Measurements from ENCODE around the gene RNF213.

The RNF213 gene

DNA sequence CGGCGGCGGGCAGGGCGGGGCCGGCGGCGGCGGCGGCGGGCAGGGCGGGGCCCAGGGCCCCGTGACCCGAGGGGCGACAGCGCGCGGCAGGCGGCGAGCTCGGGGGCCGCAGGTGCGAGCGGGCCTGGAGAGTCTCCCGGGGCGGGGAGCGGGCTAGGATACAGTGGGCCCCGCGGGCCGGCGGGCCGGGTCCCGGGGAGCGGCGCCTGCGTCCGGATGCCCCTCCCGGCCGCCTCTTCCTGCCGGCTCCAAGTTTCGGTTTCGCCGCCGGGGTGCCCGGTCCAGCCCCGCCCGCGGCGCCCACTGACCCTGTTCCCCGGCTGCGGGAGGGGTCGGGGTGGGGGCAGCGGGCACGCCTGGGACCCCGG lies at the start of gene RNF213:
Gene RNF213, plus strand, starts transcription at position 62 of the 368 bp plus-strand sequence. CDS start 2,830 bp downstream, outside the sequence.
- peak; percentile 77 for DNase-seq (ENCODE audit: low spot score)

DNA sequence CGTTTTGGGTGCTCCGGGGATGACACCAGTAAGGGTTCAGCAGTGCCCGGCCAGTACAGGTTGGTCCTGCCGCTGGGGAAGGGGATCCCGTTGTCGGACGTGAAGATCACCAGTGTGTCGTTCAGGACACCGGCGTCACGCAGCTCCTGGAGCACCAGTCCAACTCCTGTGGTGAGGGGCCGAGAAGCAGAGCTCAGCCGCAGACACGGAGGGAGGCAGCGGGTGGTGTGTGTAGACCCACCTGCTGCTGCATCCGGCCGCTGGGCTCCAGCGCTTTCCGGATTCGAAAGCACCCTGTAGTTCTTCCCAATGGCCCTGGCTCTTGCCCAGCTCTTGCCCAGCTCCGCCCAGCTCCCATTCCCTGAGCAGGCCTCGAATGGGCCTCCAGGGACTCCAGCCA lies 48.5 kb upstream of the RNF213 start:
- DNase-seq (ENCODE audit: low spot score) = no peak

DNA sequence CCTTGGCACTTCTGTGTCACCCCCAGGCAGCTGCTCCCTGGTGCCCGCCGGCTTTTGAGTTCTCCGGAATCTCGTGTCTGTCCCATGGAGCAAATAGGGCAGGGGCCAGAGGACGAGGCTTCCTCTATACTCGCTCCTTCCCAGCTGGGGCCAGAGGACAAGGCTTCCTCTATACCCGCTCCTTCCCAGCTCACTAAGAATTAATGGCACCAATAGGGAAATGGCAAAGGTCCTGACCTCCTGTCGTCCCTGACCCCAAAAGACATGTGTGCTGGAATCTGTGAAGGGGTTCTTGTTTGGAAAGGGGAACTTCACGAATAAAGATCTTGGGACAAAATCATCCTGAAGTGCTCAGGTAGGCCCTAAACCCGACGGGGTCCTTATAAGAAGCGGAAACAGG lies 48.1 kb upstream of the RNF213 start:
- DNase-seq (ENCODE audit: low spot score) = no peak

DNA sequence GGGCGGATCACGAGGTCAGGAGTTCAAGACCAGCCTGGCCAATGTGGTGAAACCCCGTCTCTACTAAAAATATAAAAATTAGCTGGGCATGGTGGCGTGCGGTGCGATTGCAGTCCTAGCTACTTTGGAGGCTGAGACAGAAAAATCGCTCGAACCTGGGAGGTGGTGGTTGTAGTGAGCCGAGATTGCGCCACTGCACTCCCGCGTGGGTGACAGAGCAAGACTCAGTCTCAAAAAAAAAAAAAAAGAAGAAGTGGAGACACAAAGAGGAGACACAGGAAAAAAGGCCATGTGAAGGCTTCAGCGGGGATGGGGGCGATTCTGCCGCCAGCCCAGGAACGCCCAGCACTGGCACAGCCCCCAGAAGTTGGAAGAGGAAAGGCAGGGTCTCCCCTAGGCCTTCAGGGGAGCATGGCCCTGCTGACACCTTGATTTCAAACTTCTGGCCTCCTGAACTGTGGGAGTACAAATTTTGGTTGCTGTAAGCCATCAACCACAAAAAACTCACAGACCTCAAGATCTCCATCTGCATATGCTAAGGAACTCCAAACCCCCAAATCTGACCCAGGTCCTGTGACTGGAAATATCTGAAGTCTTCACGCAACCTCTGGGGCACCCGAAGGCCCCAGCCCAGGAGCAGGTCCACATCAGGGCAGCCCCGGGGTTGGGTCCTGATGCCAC lies 47.5 kb upstream of the RNF213 start:
- no peak for DNase-seq (ENCODE audit: low spot score)

DNA sequence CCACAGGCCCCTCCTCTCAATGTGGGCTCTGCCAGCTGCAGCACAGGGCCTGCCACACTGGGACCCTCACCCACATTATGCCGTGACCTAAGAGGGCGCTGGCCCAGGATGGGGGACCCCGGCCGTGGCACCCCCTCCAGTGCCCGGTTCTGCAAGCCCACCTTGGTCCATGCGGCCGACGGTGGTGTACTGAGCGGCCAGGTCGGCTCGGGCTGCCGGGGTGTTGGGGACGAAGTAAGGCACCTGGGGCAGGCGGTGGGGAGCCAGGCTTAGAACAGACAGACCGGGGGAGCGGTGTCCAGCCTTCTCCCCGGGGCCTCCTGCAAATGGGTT lies 47.0 kb upstream of the RNF213 start:
- DNase-seq (ENCODE audit: low spot score) = no peak

DNA sequence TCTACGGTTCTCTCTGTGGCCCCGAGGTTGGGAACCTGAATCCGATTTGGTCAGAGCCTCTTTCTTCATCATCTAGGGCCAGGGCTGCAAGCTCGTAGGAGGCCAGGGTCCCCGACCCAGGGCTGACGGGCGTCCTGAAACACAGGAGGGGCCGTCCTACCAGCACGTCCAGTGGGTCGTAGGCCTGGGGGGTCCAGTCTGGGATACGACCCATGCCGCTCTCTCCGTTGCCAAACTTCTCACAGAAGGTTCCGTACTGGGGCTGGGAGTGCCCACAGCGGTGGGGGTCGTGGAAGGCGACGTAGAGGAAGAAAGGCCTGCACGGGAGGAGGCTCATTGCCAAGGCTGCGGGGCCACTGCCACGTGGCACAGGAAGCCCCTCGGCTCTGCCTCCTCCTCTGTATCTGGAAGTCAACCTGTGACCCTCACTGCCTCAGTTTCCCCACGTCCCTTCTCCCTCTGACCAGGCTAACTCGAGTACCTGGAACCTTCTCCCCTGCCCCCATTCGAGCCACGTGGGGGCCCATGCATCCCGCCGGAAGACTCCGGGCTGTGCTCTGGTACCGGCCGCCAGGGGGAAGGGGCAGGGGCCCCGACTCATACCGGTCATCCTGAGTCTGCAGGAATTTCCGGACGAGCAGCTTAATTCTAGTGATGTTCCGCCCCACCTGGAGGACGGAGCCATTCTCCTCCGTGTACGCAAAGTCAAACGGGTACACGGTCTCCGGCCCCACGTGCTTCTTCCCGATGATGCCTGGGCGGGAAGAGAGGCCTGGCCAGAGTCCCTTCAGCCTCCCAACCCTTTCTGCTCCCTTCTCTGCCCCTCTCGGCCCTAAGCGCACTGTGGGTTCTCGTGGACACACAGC lies 46.4 kb upstream of the RNF213 start:
- DNase-seq (ENCODE audit: low spot score) = no peak

DNA sequence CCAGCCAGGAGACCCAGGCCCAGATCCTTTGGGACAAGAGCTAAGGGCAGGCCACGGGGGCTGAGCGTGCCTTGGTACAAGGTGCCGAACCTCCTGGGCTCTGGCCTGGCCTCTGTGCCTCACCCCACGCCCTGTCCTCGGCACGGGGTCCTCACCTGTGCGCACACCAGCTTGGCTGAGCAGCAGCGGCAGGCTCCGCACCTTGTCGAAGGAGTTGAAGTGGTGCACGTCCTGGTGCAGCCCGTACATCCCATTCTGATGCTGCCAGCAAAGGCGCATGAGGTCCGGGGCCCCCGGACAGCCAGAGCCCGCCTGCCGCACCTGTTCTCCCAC lies 45.8 kb upstream of the RNF213 start:
- no peak for DNase-seq (ENCODE audit: low spot score)

DNA sequence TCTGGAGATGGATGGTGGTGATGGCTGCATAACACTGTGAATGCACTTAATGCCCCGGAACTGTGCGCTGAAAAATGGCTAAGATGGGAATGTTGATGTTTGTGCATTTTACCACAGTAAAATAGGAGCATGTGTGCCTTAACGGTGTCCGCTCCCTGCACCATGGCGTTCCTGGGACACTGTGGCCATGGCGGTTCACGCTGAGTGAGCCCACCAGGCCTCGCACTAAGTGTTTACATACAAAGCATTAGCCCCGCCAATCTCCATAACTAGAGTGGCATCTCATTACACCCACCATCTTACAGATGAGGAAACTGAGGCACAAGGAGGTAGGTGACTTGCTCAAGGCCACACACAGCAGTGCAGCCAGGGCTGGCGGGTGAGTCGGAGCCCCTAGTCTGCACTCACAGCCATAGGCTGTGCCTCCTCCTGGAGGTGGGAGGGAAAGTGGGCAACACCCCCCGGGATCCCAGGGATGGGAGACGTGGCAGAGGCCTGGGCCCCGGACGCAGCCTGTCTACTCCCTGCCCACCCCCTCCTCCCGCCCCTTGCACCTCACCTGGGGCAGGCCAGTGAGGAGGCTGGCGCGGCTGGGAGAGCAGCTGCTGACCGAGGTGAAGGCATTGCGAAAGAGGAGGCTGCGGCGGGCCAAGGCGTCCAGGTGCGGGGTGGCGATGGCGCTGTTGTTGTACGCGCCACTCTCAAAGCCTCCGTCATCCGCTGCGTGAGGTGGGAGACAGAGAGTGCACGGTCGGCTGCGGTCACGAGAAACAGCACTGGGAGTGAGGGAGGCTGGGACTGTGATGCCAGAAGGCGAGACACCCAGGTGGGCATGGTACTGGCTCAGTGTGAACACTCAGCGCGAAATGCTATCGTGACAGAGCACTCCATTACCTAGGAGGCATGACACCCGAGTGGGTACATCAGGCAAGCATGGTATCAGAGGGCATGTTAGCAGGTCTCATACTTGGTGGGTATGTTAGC lies 43.9 kb upstream of the RNF213 start:
- DNase-seq (ENCODE audit: low spot score) = no peak

DNA sequence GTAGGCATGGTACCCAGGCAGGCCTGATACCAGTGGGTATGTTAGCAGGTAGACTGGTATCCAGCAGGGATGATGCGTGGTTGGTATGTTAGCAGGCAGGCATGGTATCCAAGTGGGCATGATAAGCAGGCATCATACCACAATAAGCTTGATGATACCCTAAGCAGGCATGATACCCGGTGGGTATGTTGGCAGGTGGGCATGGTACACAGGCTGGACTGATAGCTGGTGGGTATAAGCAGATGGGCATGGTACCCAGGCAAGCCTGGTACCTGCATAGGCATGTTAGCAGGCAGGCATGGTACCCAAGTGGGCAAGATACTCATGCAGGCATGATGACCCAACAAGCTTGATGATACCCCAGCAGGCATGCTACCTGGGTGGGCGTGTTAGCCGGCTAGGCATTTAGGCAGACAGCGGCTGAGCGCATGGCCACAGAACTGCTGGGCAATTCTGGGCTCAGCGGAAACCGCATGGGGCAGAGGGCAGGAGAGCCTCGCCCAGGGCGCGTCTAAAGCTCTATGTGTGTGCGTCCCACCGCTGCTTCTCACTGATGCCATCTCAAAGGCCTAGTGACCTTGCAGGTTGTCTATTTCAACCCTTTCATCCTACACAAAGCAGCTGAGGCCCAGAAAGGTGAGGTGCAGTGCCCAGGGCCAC lies 42.8 kb upstream of the RNF213 start:
- no peak for DNase-seq (ENCODE audit: low spot score)

DNA sequence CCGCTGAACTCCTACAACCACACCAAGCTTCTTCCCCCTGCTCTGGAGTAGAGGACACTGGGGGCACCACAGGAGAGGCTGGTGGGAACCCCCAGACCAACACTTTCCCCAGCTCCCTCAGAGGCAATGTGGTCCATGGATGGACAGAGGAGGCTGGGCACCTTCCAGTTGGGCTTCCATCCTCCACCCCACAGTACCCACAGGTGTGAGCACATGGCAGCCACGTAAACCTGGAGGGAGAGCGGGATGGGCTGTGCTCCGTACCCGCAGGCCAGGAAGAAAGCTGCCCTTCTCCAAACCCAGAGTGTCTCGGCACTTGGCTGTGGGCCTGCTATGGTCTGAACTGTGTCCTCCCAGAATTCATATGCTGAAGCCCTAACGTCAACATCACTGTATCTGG lies 42.3 kb upstream of the RNF213 start:
- DNase-seq (ENCODE audit: low spot score) = no peak

DNA sequence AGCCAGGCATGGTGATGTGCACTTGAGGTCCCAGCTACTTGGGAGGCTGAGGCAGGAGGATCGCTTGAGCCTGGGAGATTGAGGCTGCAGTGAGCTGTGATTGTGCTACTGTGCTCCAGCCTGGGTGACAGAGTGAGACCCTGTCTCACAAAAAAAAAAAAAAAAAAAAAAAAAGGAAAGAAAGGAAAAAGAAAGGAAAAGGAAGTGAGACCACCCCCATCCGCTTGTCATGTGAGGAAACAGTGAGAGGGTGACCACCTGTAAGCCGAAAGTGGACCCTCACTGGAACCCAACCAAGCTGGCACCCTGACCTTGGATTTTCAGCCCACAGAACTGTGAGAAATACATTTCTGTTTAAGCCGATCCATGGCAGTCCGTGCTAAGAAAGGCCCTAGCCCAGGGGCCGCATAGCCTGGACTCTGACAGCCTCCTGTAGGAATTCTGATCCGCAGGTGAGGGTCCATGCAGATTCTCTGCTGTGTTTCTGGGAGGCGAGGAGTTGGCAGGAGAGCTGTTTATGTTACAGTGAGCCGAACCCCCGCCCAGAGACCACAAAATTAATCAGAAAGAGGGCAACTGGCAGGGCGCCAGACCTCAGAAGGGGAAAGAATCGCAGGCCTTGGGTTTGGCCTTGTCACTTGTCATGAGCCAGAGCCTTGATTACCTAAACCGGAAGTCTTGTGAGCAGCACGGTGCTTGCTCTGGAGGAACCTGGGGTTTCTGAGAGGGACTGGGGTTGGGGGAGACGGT lies 41.5 kb upstream of the RNF213 start:
- peak; percentile 79 for DNase-seq (ENCODE audit: low spot score)

DNA sequence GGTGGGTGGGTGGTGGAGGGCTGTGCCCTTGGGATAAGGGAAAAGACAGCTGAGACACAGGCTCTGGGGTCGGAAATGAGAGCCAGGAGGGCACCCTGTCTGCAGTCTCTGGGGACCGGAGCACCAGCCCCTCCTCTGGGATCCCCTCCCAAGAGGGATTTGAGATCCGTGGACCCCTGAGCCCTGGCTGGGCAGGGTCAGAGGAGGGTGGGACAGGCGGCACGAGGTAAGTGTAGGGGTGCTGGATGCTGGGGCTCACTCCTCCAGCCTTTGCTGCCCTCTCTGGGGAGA lies 40.9 kb upstream of the RNF213 start:
- DNase-seq (ENCODE audit: low spot score) = peak; percentile 26

DNA sequence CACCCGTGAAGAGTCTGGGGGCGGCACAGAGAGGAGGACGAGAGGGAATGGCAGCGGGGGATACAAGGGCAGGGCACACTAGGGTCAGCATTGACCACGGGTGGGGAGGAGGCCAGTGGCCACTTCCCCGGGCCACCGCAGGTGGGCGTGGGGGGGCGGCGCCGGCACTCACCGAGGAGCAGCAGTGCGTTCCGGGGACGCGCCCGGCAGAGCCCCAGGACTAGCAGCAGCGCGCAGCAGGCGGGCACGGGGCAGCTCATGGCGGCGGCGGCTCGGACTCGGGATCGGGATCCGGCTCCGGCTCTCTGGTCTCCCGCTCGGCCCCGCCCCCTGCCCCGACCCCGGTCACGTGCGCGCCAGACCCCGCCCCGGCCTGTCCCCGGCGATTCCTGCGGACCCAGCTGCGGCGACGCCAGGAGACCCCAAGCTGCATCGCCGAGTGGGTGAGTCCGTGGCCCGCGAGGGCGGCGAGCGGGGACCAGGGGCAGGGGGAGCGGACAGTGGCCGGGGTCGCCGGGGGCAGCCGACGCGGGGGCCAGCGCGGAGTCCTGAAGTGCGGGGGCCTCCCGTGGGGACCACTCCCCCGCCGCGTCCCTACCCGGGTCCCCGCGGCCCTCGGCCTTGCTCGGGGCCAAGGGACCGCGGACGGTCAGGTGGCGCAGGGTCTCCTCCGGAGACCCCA lies 40.5 kb upstream of the RNF213 start, which contains the start of the genes SGSH and SLC26A11:
Gene SGSH, minus strand, starts transcription at position 280 of the 682 bp plus-strand sequence. Its CDS starts 20 bp downstream, at position 260.
Gene SLC26A11, plus strand, starts transcription at position 374 of the 682 bp plus-strand sequence. CDS start 1,134 bp downstream, outside the sequence.
- peak; percentile 97 for DNase-seq (ENCODE audit: low spot score)

DNA sequence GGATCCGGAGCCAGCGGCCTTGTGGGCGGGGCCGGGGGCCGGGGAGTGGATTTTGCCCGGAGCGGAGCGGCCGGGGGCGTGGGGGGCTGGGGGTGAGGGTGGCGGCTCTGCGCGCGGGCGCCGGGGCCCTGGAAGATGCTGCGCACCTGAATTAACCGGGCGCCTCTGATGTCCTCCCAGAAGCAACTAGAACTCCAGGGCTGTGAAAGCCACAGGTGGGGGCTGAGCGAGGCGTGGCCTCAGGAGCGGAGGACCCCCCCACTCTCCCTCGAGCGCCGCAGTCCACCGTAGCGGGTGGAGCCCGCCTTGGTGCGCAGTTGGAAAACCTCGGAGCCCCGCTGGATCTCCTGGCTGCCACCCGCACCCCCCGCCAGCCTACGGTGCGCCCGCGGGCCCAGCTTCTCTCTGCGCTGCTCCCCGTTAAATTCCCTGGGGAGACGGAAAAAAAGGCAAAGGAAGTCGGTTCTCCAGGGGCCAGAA lies 39.9 kb upstream of the RNF213 start:
- DNase-seq (ENCODE audit: low spot score) = peak; percentile 51

DNA sequence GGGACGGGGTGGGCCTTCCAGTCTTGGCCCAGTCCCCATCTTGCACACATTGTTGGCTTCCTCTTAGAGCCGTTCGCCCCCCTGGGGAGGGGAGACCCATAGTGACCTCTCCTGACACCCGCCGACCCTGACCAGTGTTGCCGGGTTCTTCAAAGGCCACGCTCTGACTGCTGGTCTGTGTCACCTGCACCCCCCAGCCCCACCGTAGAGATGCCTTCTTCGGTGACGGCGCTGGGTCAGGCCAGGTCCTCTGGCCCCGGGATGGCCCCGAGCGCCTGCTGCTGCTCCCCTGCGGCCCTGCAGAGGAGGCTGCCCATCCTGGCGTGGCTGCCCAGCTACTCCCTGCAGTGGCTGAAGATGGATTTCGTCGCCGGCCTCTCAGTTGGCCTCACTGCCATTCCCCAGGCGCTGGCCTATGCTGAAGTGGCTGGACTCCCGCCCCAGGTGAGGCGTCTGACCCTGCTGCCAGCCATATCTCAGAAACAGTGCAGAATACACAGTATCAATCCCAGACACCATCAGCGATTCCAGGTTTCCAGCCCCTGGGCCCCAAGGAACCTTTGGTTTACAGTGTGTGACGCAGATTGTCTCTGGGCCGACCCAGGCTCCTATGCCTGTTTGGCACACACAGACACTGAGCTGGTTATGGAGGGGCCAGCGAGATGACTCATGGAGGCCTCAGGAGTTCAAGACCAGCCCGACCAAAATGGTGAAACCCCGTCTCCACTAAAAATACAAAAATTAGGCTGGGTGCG lies 39.1 kb upstream of the RNF213 start:
- DNase-seq (ENCODE audit: low spot score) = no peak

DNA sequence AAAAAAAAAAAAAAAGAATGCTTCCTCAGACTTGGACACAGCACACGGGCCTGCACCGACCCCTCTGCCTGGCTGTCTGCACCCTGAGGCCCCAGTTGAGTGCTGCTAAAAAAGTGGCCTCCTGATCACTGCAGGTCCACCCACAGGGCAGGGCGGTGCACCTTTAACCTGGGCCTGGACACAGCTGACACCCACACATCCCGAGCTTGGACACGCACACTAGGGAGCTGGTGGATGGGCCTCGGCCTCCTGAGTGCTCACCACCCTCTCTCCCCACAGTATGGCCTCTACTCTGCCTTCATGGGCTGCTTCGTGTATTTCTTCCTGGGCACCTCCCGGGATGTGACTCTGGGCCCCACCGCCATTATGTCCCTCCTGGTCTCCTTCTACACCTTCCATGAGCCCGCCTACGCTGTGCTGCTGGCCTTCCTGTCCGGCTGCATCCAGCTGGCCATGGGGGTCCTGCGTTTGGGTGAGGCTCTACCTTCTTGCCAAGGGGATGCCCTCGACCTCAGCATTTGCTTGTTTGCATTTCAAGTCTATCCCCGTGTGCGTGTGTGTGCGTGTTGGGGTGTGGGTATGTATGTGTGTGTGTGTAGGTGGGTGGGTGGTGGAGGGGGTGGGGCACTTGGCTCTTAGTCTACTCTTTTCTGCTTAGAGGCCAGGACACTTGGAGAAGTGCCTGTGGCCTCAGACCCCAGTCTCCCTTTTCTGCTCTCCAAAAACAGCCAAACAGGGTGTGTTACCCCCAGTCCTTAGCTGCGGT lies 38.1 kb upstream of the RNF213 start:
- DNase-seq (ENCODE audit: low spot score) = no peak

DNA sequence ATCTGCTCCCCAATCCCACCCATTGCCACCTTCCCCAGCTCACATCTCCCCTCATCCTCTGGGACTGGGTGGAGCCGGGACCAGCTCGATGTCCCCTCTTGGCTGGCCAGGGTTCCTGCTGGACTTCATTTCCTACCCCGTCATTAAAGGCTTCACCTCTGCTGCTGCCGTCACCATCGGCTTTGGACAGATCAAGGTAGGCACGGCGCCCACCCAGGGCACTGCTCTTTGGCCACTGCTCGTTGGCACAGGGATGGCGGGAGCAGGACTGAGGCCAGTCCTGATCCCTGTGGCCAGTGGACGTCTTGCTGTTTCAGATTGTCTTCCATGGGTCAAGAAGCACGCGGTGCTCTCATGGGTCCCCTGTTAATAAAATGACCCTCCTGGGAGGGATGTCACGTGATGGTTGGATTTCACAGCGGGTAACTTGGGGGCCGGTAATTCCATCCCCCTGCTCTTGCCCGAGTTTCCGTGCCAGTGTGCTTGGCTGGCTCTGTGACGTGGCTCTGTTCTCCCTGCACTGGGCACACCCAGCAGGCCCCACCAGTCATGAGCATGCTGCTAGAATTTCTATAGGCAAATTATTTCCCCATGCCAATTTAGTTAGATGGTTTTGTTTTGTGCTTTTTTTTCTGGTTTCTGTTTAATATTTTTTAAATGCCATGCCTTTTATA lies 37.4 kb upstream of the RNF213 start:
- DNase-seq (ENCODE audit: low spot score) = no peak

DNA sequence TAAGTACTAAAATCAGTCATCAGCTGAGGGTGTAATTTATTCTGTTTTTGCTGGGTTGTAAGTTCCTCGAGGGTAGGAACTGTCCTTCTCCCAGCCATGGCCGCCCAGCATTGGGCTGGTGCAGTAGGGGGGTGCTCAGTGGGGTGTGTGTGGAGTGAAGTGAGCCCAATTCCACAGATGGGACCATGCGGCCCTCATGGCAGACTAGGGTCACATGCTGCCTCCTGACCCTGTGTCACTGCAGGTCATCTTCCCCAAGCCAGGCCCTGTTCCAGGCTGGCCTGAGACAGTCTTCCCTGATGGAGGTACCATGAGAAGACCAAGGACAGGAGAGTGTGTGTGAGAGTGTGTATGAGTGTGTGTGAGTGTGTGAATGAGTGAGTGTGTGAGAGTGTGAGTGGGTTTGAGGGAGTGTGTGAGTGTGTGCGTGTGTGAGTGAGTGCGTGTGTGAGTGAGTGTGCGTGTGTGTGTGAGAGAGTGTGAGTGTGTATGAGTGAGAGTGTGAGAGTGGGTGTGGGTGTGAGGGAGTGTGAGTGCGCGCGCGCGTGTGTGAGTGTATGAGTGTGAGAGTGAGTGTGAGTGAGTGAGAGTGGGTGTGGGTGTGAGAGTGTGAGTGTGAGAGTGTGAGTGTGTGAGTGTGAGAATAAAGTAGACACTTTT lies 36.7 kb upstream of the RNF213 start:
- DNase-seq (ENCODE audit: low spot score) = no peak

Measured in hepatic stellate cell (primary cell).